GM06990 (cell line): ENCODE results near the gene SPCS1.

Source experiments
- DNase-seq: peaks from one replicate; pipeline ENCODE4 v3.0.0-alpha.2; 2011; ENCODE audit not compliant: insufficient read length; ENCODE audit errors: extremely low read depth
- H3K27me3 ChIP-seq: replicated peaks from 2 replicates; pipeline ENCODE4 v1.6.0; 2011; ENCODE audit warnings: low read length; ENCODE audit not compliant: control insufficient read depth, insufficient read depth
- H3K36me3 ChIP-seq: 2 replicates; pipeline ENCODE4 v1.5.1; 2011; ENCODE audit warnings: low read length; ENCODE audit not compliant: control insufficient read depth, insufficient read depth
- H3K4me3 ChIP-seq: replicated peaks from 2 replicates; pipeline ENCODE4 v1.5.1; 2011; ENCODE audit warnings: low read depth, mild to moderate bottlenecking, control low read depth, low read length
- TF ChIP-seq, protein P1 (sequence below): IDR thresholded peaks from 2 replicates; pipeline ENCODE4 v1.5.1; 2011; ENCODE audit warnings: low read length, control low read depth, mild to moderate bottlenecking, inconsistent platforms; ENCODE audit not compliant: insufficient read depth, poor library complexity, severe bottlenecking

Gene SPCS1

GRCh38 chr3:52707585-52707984 lies 1.7 kb downstream of the SPCS1 start:
- H3K27me3 ChIP-seq, result no peaks in the 10 kb centered on the region
- H3K36me3 ChIP-seq, result peaks cover 2% of the 10 kb centered on the region
- TF ChIP-seq, protein P1, sequence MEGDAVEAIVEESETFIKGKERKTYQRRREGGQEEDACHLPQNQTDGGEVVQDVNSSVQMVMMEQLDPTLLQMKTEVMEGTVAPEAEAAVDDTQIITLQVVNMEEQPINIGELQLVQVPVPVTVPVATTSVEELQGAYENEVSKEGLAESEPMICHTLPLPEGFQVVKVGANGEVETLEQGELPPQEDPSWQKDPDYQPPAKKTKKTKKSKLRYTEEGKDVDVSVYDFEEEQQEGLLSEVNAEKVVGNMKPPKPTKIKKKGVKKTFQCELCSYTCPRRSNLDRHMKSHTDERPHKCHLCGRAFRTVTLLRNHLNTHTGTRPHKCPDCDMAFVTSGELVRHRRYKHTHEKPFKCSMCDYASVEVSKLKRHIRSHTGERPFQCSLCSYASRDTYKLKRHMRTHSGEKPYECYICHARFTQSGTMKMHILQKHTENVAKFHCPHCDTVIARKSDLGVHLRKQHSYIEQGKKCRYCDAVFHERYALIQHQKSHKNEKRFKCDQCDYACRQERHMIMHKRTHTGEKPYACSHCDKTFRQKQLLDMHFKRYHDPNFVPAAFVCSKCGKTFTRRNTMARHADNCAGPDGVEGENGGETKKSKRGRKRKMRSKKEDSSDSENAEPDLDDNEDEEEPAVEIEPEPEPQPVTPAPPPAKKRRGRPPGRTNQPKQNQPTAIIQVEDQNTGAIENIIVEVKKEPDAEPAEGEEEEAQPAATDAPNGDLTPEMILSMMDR, result no peak
- peak; percentile 69 for DNase-seq
- H3K4me3 ChIP-seq, result peak overlapping the region; percentile 77

- peak; percentile 38 for DNase-seq
- Histone ChIP-seq H3K27me3 (no peaks in the 10 kb centered on the region), H3K36me3 (peaks cover 4% of the 10 kb centered on the region), H3K4me3 (no peak overlapping the region)
- TF ChIP-seq, protein P1, result no peak
Observed at GRCh38 chr3:52710512-52710911, 4.6 kb downstream of the SPCS1 start.

- Histone ChIP-seq H3K36me3 (peaks cover 4% of the 10 kb centered on the region), H3K27me3 (no peaks in the 10 kb centered on the region), H3K4me3 (no peak overlapping the region)
- no peak for DNase-seq
- TF ChIP-seq, protein P1, result no peak
Observed at GRCh38 chr3:52712291-52713212, 6.6 kb downstream of the SPCS1 start.

DNA sequence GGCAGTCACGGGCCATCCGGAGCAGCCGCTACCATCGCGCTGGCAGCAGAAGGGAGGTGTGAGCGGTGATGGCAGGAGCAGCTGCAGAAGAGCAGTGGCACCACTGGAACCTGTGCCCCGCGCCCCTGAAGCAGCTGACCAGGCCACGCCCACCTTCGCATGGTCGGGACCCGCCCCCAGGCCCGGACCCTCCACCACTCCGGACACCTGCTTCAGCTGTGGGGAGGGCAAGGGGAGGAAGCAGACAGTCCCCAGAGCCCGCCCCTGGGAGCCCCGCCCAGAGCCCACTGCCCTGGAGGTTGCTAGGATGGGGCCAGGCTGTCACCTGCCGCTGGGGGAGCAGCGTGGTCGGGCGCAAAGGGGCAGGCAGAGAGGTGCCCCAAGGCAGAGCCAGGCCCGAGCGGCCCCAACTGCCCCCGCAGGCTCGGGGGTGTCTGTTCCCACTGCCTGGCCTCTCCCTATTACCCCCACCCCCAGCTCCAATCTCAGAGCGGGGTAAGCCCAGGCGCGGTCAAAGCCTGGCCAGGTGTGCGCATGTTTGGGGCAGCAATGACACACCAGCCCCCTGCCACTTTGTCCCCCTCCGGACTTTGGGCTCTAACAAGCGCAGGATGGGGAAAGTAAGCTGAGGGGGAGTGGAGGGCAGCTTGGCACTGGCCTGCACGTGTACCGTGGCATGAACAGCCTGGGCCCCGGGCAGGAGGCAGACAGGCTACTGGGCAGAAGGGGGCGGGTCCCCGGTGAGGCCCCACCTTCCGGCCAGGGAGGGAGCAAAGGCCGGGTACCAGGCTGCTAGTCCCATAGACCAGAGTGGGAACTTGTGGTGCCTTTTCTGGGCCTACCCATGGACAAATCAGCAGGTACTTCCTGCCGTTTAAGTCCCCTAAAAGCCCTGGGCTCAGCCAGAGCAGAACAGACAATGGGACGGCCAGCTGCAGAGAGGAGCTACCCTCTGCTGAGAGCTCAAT lies 8.7 kb downstream of the SPCS1 start:
- no peaks in the 10 kb centered on the region for H3K27me3 ChIP-seq
- H3K36me3 ChIP-seq, result peaks cover 4% of the 10 kb centered on the region
- no peak for DNase-seq
- TF ChIP-seq, protein P1, result no peak
- no peak overlapping the region for H3K4me3 ChIP-seq

DNA sequence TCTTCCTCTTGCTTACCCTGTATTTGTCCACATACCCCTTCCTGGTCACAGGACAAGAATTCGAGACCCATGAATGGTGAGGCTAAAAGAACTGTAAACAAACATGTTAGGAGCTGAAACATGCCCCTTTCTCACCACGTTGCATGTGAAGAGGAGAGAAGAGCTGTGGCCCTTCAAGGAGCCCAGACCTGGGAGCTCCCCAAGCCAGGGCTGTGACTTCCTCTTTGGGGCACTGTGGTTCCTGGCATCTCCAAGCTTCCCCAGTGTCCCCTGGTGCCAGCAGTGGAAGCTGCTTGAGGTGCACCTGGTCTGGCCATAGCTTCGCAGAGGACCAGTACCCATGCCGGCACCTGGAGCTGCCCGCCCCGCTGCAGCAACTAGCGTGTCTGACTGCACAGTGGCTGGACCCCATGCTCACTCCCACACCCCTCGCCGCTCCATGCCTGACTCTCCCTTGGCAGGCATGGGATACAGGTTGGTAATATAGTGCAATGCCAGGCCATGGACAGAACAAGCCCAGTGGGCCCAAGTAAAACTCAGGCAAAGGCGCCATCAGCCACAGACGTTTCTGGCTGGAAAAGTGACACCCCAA lies 9.9 kb downstream of the SPCS1 start:
- peaks cover 4% of the 10 kb centered on the region for H3K36me3 ChIP-seq
- no peak for DNase-seq
- no peak overlapping the region for H3K4me3 ChIP-seq
- no peaks in the 10 kb centered on the region for H3K27me3 ChIP-seq
- TF ChIP-seq, protein P1, result no peak
